CD8-positive, alpha-beta memory T cell (primary cell): ENCODE data around the gene ZNF619. TPM values are rescaled to one million over a fixed set of nuclear protein-coding genes. Genes with fewer than 3 reads are reported as not detected.

Experiments used
- CTCF ChIA-PET: fragments of 350-600 bp; sonication (Branson Sonifier 250); formaldehyde crosslinking; loops from one replicate; lab custom pipeline; 2021; ENCODE audit warnings: antibody characterized with exemption; lab: Charles Lee
- POLR2A ChIA-PET: fragments of 350-600 bp; sonication (Branson Sonifier 250); formaldehyde crosslinking; loops from one replicate; lab custom pipeline; 2021; ENCODE audit warnings: antibody characterized with exemption; lab: Charles Lee
- DNase-seq, 5 donors: peaks; one replicate each; pipeline versions ENCODE4 v3.0.0 to v3.0.0-alpha.2; 2020 to 2022; ENCODE audit warnings: mixed read lengths in 1 of 5
- H3K27ac ChIP-seq: one replicate; pipeline ENCODE4 v1.7.0; 2013; ENCODE audit warnings: low read depth, mild to moderate bottlenecking, low read length, moderate library complexity
- H3K27me3 ChIP-seq: 2 replicates; pipeline ENCODE4 v1.7.0; 2013; ENCODE audit warnings: low read length, mild to moderate bottlenecking; ENCODE audit not compliant: insufficient read depth, poor library complexity, severe bottlenecking
- H3K36me3 ChIP-seq: 2 replicates; pipeline ENCODE4 v1.7.0; 2013; ENCODE audit warnings: mild to moderate bottlenecking, low read length, moderate library complexity; ENCODE audit not compliant: insufficient read depth
- H3K4me1 ChIP-seq: 2 replicates; pipeline ENCODE4 v1.7.0; 2013; ENCODE audit warnings: mild to moderate bottlenecking, low read length, moderate library complexity; ENCODE audit not compliant: insufficient read depth
- H3K4me3 ChIP-seq: 2 replicates; pipeline ENCODE4 v1.7.0; 2013; ENCODE audit warnings: mild to moderate bottlenecking, low read length
- H3K9me3 ChIP-seq: 2 replicates; pipeline ENCODE4 v1.7.0; 2013; ENCODE audit warnings: mild to moderate bottlenecking, low read length
- H3K27ac Mint-ChIP-seq, 8 donors: one replicate each; pipeline ENCODE4 v1.8.0; 2020 to 2021; ENCODE audit warnings: mixed read lengths in 8 of 8, mild to moderate bottlenecking in 6 of 8, inconsistent platforms in 3 of 8, moderate library complexity in 3 of 8
- H3K27me3 Mint-ChIP-seq, 2 donors: one replicate each; pipeline ENCODE4 v1.8.0; 2020 to 2021; ENCODE audit warnings: mixed read lengths in 2 of 2, mild to moderate bottlenecking in 1 of 2, moderate library complexity in 1 of 2
- H3K36me3 Mint-ChIP-seq, 3 donors: one replicate each; pipeline ENCODE4 v1.8.0; 2020 to 2021; ENCODE audit warnings: mixed read lengths in 3 of 3, inconsistent platforms in 1 of 3, mild to moderate bottlenecking in 1 of 3
- H3K4me1 Mint-ChIP-seq, 3 donors: one replicate each; pipeline ENCODE4 v1.8.0; 2020 to 2021; ENCODE audit warnings: mixed read lengths in 3 of 3, inconsistent platforms in 1 of 3, mild to moderate bottlenecking in 1 of 3
- H3K4me3 Mint-ChIP-seq, 7 donors: one replicate each; pipeline ENCODE4 v1.8.0; 2020 to 2021; ENCODE audit warnings: mixed read lengths in 7 of 7, mild to moderate bottlenecking in 6 of 7, moderate library complexity in 4 of 7, inconsistent platforms in 2 of 7
- H3K9me3 Mint-ChIP-seq, 5 donors: one replicate each; pipeline ENCODE4 v1.8.0; 2020 to 2022; ENCODE audit warnings: mixed read lengths in 5 of 5, mild to moderate bottlenecking in 3 of 5, moderate library complexity in 2 of 5, inconsistent platforms in 1 of 5
- polyA plus RNA-seq: library from polyadenylated mRNA; unstranded; fragments of 300-500 nt; fragmentation: Illumina TruSeq; gene quantifications from one replicate; pipeline ENCODE4 v1.2.3, GENCODE V29; 2021
- total RNA-seq, 2 experiments: library from RNA; stranded (reverse); gene quantifications; one replicate each; pipeline ENCODE4 v1.2.3, GENCODE V29; 2021

The ZNF619 gene
- total and polyA plus RNA-seq, 3 experiments from 2014 or later = 3.5 to 9.6 (median 7.7) TPM

- H3K36me3 ChIP-seq = no peaks in the 10 kb centered on the region
- H3K4me1 ChIP-seq = no peaks in the 10 kb centered on the region
Measured at GRCh38 chr3:40497288-40497687, 20.4 kb downstream of the ZNF619 start.

DNA sequence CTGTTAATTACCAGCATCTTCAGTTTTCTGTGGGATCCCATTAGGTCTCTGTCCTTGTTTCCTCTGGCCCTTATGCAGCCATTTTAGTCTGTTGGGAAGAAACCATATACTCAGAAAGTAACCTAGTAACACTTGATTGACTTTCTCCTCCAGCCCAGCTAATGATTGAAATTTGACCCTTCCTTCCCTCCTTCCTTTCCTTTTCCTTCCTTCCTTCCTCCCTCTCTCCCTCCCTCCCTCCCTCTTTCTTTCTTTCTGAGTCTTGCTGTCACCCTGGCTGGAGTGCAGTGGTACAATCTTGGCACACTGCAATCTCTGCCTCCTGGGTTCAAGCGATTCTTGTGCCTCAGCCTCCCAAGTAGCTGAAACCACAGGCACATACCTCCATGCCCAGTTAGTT is 23.0 kb downstream of the ZNF619 start:
- H3K27me3 ChIP-seq = no peaks in the 10 kb centered on the region
- H3K27ac ChIP-seq = no peak overlapping the region
- no peaks in the 10 kb centered on the region for H3K9me3 Mint-ChIP-seq
- H3K36me3 ChIP-seq = no peaks in the 10 kb centered on the region
- no peaks in the 10 kb centered on the region for H3K9me3 ChIP-seq
- CTCF ChIA-PET = no interaction called here
- peaks cover 0 to 1% (median 0%) of the 10 kb centered on the region in 3 donors for H3K36me3 Mint-ChIP-seq
- peaks cover 0 to 2% (median under 1%) of the 10 kb centered on the region in 3 donors for H3K4me1 Mint-ChIP-seq
- peak overlapping the region in 1 of 8 donors; percentile 37 for H3K27ac Mint-ChIP-seq
- no peak for DNase-seq
- H3K4me1 ChIP-seq = no peaks in the 10 kb centered on the region
- POLR2A ChIA-PET = no interaction called here
- H3K27me3 Mint-ChIP-seq = no peaks in the 10 kb centered on the region
- no peak overlapping the region for H3K4me3 ChIP-seq
- H3K4me3 Mint-ChIP-seq = no peak overlapping the region

More at GRCh38 chr3:40497288-40497687, 20.4 kb downstream of the ZNF619 start:
- ChIA-PET CTCF (no interaction called here), POLR2A (no interaction called here)
- Mint-ChIP-seq H3K27me3 (no peaks in the 10 kb centered on the region), H3K9me3 (no peaks in the 10 kb centered on the region), H3K27ac (no peak overlapping the region), H3K4me3 (no peak overlapping the region), H3K4me1 (no peaks in the 10 kb centered on the region), H3K36me3 (peaks cover 0 to 1% (median 0%) of the 10 kb centered on the region in 3 donors)
- DNase-seq = no peak
- H3K27me3 ChIP-seq = no peaks in the 10 kb centered on the region
- H3K9me3 ChIP-seq = no peaks in the 10 kb centered on the region
- H3K4me3 ChIP-seq = no peak overlapping the region
- no peak overlapping the region for H3K27ac ChIP-seq

- H3K27me3 ChIP-seq = no peaks in the 10 kb centered on the region
- DNase-seq = no peak
- Mint-ChIP-seq H3K4me1 (peaks cover 15 to 21% (median 20%) of the 10 kb centered on the region in 3 donors), H3K4me3 (no peak overlapping the region), H3K27me3 (no peaks in the 10 kb centered on the region), H3K27ac (no peak overlapping the region), H3K36me3 (peaks cover 0 to 3% (median 1%) of the 10 kb centered on the region in 3 donors), H3K9me3 (no peaks in the 10 kb centered on the region)
- H3K4me3 ChIP-seq = no peak overlapping the region
- H3K36me3 ChIP-seq = no peaks in the 10 kb centered on the region
- no peaks in the 10 kb centered on the region for H3K9me3 ChIP-seq
- H3K4me1 ChIP-seq = peaks cover 10% of the 10 kb centered on the region
- ChIA-PET CTCF (interaction anchor here (0.6 kb wide), 1 partner anchor 115 kb away, joined by 3 read pairs; the partner anchor contains the start of gene ENTPD3), POLR2A (no interaction called here)
- no peak overlapping the region for H3K27ac ChIP-seq
Measured at GRCh38 chr3:40502034-40502433, 25.1 kb downstream of the ZNF619 start.

DNA sequence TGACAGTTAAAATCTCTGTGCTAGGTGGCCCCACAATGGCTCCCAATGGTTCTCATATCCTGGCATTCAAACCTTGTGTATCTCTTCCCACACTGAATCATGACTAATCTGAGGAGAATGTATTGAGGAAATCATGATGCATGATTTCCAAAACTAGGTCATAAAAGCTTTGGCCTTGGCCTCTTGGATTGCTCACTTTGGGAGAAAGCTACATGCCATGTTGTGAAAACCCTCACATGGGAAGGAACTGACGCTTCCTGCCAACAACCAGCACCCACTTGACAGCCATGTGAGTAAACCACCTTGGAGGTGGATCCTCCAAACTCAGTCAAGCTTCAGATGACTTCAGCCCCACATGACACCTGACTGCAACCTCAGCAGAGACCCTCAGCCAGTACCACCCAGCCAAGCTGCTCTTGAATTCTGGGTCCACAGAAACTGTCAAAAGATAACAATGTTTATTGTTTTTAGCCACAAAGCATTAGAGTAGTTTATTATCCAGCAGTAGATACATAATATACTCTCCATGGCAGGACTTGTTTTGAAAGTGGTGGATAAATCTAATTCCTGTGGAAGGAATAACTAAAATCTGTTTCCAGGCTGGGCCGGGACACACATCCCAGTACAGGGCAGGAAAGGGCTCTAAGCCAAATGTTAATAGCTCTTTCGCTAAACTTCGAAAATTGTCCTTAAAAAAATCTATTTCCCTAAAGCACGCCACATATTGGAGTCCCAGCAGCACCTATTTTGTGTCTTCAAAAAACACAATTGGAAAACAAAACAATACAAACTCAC is 27.9 kb downstream of the ZNF619 start:
- peaks cover 0 to 3% (median 3%) of the 10 kb centered on the region in 3 donors for H3K36me3 Mint-ChIP-seq
- H3K27me3 ChIP-seq = no peaks in the 10 kb centered on the region
- no peaks in the 10 kb centered on the region for H3K36me3 ChIP-seq
- peaks cover 10% of the 10 kb centered on the region for H3K4me1 ChIP-seq
- no peak overlapping the region for H3K4me3 ChIP-seq
- no peaks in the 10 kb centered on the region for H3K9me3 ChIP-seq
- no peak overlapping the region for H3K27ac ChIP-seq
- no peaks in the 10 kb centered on the region for H3K27me3 Mint-ChIP-seq
- ChIA-PET POLR2A (interaction anchor here (1.0 to 1.5 kb wide), 5 partner anchors 19 to 53 kb away, joined by 3 to 5 read pairs (median 4); partner anchors contain the start of gene ZNF621), CTCF (interaction anchor here (0.7 to 1.5 kb wide), 4 partner anchors 19 to 197 kb away, joined by 3 to 8 read pairs (median 4); partner anchors contain the start of gene ZNF621)
- DNase-seq = no peak
- peak overlapping the region; percentile 93 to 98 (median 97) for H3K4me3 Mint-ChIP-seq
- no peaks in the 10 kb centered on the region for H3K9me3 Mint-ChIP-seq
- peaks cover 15 to 21% (median 20%) of the 10 kb centered on the region in 3 donors for H3K4me1 Mint-ChIP-seq
- peak overlapping the region in 5 of 8 donors; percentile 35 to 90 (median 54) for H3K27ac Mint-ChIP-seq

DNA sequence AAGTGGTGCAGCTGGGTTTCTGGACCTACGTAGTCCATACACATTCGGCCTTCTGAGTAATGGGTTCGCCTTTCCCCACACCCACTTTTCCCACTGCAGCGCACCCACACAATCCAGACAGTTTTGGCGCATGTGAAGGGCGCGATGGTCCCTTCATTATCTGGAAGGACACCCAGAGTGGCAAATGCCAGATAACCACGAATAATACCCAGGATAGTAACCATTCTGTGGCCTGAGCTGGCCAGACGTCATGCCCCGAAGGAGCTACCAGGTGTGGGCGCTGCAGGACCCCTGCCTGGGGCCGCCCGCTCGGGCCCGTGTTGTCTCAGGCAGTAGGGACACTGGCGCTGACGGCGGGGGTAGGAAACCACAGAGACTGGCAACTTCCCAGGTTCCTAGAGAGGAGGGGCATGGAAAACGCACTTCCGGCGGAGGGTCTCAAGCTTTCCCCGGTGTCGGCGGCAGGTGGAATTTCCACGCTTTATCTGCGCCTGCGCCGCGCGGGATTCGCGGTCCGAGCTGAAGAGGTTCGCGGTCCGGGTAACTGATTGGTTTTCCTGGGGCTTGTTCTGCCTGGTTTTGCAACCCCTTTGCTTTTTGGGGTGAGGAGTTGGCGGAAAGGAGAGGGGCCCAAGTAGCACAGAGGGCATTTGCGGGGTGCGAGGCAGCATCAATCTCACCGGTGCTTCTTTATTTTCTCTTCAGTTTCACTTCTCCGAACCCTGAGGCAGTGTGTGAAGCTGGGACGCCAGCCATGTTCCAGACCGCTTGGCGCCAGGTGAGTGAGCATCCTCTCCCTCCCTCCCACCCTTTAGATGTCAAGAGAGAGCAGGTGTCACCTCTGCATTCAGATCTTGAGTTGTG is 28.9 kb downstream of the ZNF619 start, which contains the start of gene ZNF620:
Gene ZNF620, plus strand, starts transcription at position 441 of the 864 bp plus-strand sequence. Its CDS starts 314 bp downstream, at position 755.
- Mint-ChIP-seq H3K36me3 (peaks cover 3 to 9% (median 5%) of the 10 kb centered on the region in 3 donors), H3K9me3 (no peaks in the 10 kb centered on the region), H3K27ac (peak within 1 kb of the TSS in 7 of 8 donors; percentile 23 to 97 (median 90)), H3K4me1 (peaks cover 15 to 21% (median 20%) of the 10 kb centered on the region in 3 donors), H3K4me3 (peak within 1 kb of the TSS; percentile 93 to 98 (median 97)), H3K27me3 (no peaks in the 10 kb centered on the region)
- Histone ChIP-seq H3K9me3 (no peaks in the 10 kb centered on the region), H3K27ac (peak within 1 kb of the TSS; percentile 21), H3K4me3 (peak within 1 kb of the TSS; percentile 79), H3K27me3 (no peaks in the 10 kb centered on the region), H3K36me3 (no peaks in the 10 kb centered on the region), H3K4me1 (peaks cover 10% of the 10 kb centered on the region)
- DNase-seq = peak; percentile 26 to 68 (median 34)
- CTCF ChIA-PET = interaction anchor here (0.7 to 1.5 kb wide), 5 partner anchors 18 to 53 kb away, joined by 3 to 8 read pairs (median 4); partner anchors contain the start of genes ZNF619 and ZNF621
- POLR2A ChIA-PET = interaction anchor here (0.5 to 1.5 kb wide), 7 partner anchors 18 to 697 kb away, joined by 3 to 5 read pairs (median 4); partner anchors contain the start of gene ZNF621

- Mint-ChIP-seq H3K4me1 (peaks cover 7 to 8% (median 8%) of the 10 kb centered on the region in 3 donors), H3K9me3 (no peaks in the 10 kb centered on the region), H3K27me3 (no peaks in the 10 kb centered on the region), H3K4me3 (no peak overlapping the region), H3K27ac (no peak overlapping the region), H3K36me3 (peaks cover 14 to 38% (median 18%) of the 10 kb centered on the region in 3 donors)
- no peaks in the 10 kb centered on the region for H3K9me3 ChIP-seq
- H3K27me3 ChIP-seq = no peaks in the 10 kb centered on the region
- no peak for DNase-seq
- no peak overlapping the region for H3K4me3 ChIP-seq
- CTCF ChIA-PET = no interaction called here
- H3K27ac ChIP-seq = no peak overlapping the region
- peaks cover 7% of the 10 kb centered on the region for H3K4me1 ChIP-seq
- POLR2A ChIA-PET = no interaction called here
- no peaks in the 10 kb centered on the region for H3K36me3 ChIP-seq
Measured at GRCh38 chr3:40511031-40511718, 34.3 kb downstream of the ZNF619 start.

DNA sequence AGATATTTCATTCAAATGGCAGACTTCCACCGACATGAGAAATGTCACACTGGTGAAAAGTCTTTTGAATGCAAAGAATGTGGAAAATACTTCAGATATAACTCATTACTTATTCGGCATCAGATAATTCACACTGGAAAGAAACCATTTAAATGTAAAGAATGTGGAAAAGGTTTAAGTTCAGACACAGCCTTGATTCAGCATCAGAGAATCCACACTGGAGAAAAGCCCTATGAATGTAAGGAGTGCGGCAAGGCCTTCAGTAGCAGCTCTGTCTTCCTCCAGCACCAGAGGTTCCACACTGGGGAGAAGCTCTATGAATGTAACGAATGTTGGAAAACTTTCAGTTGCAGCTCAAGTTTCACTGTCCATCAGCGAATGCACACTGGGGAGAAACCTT is 39.3 kb downstream of the ZNF619 start:
- Mint-ChIP-seq H3K4me3 (no peak overlapping the region), H3K36me3 (peaks cover 11 to 38% (median 16%) of the 10 kb centered on the region in 3 donors), H3K9me3 (no peaks in the 10 kb centered on the region), H3K27ac (no peak overlapping the region), H3K27me3 (no peaks in the 10 kb centered on the region), H3K4me1 (no peaks in the 10 kb centered on the region)
- Histone ChIP-seq H3K9me3 (no peaks in the 10 kb centered on the region), H3K27ac (no peak overlapping the region), H3K27me3 (no peaks in the 10 kb centered on the region), H3K36me3 (no peaks in the 10 kb centered on the region), H3K4me1 (no peaks in the 10 kb centered on the region), H3K4me3 (no peak overlapping the region)
- POLR2A ChIA-PET = no interaction called here
- CTCF ChIA-PET = no interaction called here
- DNase-seq = no peak
